ENCODE measurements around the gene HCN1. TPM values are rescaled to one million over a fixed set of nuclear protein-coding genes. Genes with fewer than 3 reads are reported as not detected.

HCN1 gene
- total and polyA plus RNA-seq, 2 of the 4 experiments (the other 2 are of a cell fraction) = not detected

DNA sequence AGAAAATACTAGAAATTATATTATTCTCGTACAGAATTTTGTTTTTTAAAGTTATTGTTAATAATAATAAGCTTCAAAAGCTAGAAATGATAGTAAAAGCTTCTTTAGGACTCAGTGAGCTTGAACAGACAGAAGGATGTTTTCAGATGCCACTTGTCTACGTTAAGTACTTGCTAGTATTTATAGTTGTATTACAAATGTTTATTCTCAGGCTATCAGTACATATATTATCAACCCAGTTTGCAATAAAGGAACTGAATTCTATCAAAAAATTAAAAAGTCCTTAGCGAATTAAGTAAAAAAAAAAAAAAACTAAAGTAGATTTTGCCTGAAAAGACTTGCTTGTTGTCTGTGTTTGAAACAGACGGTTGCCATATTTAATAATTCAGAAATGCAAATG, 23.9 kb downstream of the HCN1 start:
- DNase-seq = no peak
- TF ChIP-seq BHLHE40 (IDR thresholded peaks at IDR 0.05; ENCODE audit: low read depth, low read length) (no peak), MXI1 (IDR thresholded peaks at IDR 0.05; ENCODE audit: borderline replicate concordance, low read depth, low read length) (no peak), RCOR1 (IDR thresholded peaks at IDR 0.05; ENCODE audit: insufficient replicate concordance, low read length) (no peak), CHD1 (IDR thresholded peaks at IDR 0.05; ENCODE audit: low read depth, low read length) (no peak), MAFK (IDR thresholded peaks at IDR 0.05; ENCODE audit: low read depth, low read length) (no peak), FOS (IDR thresholded peaks at IDR 0.05; ENCODE audit: low read depth, low read length) (no peak), NFE2L2 (IDR thresholded peaks at IDR 0.05; ENCODE audit: low read depth, low read length) (no peak), MAZ (IDR thresholded peaks at IDR 0.05; ENCODE audit: borderline replicate concordance, low read depth, low read length) (no peak), POLR2A (IDR thresholded peaks at IDR 0.05; ENCODE audit: low read depth, low read length) (no peak), CEBPB (IDR thresholded peaks at IDR 0.05; ENCODE audit: low read depth, low read length) (no peak), ELK1 (IDR thresholded peaks at IDR 0.05; ENCODE audit: borderline replicate concordance, low read depth, low read length) (no peak)
- TF ChIP-seq, protein P1, sequence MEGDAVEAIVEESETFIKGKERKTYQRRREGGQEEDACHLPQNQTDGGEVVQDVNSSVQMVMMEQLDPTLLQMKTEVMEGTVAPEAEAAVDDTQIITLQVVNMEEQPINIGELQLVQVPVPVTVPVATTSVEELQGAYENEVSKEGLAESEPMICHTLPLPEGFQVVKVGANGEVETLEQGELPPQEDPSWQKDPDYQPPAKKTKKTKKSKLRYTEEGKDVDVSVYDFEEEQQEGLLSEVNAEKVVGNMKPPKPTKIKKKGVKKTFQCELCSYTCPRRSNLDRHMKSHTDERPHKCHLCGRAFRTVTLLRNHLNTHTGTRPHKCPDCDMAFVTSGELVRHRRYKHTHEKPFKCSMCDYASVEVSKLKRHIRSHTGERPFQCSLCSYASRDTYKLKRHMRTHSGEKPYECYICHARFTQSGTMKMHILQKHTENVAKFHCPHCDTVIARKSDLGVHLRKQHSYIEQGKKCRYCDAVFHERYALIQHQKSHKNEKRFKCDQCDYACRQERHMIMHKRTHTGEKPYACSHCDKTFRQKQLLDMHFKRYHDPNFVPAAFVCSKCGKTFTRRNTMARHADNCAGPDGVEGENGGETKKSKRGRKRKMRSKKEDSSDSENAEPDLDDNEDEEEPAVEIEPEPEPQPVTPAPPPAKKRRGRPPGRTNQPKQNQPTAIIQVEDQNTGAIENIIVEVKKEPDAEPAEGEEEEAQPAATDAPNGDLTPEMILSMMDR (conservative IDR thresholded peaks at IDR 0.05; ENCODE audit: low read depth, low read length) = no peak
- TF ChIP-seq, protein P2, sequence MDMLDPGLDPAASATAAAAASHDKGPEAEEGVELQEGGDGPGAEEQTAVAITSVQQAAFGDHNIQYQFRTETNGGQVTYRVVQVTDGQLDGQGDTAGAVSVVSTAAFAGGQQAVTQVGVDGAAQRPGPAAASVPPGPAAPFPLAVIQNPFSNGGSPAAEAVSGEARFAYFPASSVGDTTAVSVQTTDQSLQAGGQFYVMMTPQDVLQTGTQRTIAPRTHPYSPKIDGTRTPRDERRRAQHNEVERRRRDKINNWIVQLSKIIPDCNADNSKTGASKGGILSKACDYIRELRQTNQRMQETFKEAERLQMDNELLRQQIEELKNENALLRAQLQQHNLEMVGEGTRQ (IDR thresholded peaks at IDR 0.05; ENCODE audit: low read depth, low read length) = no peak
- no peak overlapping the region for H3K18ac ChIP-seq (ENCODE audit: low read depth, low read length)
- H2BK5ac ChIP-seq (ENCODE audit: low read depth, low read length, poor library complexity, severe bottlenecking) = no peak overlapping the region
- H3K14ac ChIP-seq (replicated peaks; ENCODE audit: low read depth, low read length) = no peak overlapping the region
- H3K4me2 ChIP-seq (ENCODE audit: low read depth, low read length) = no peak overlapping the region
- no peak overlapping the region for H3K56ac ChIP-seq (ENCODE audit: extremely low read depth, insufficient read depth, low read length)
- no peak overlapping the region for H4K5ac ChIP-seq (ENCODE audit: low read depth, low read length)
- ATAC-seq (ENCODE audit: low read depth) = no peak
- no CpG with 5 or more reads among the region's 4 CpGs for WGBS, 2 experiments (ENCODE audit: extremely low coverage in 2 of 2, insufficient read length in 1 of 2)
- H2AK9ac ChIP-seq (replicated peaks; ENCODE audit: low read depth, low read length, poor library complexity) = no peak overlapping the region
- dilution Hi-C loops (cut with HindIII; ENCODE audit: low sequenced_read_pairs, unreplicated experiment) = no loop called here
- H2AK5ac ChIP-seq (ENCODE audit: low read depth, low read length) = no peak overlapping the region
- H3K4ac ChIP-seq (ENCODE audit: low read depth, low read length) = no peak overlapping the region
- ChIA-PET CTCF (no interaction called here), POLR2A (ENCODE audit: unreplicated experiment) (no interaction called here)
- H3K27ac ChIP-seq (ENCODE audit: insufficient read depth, low read length) = no peak overlapping the region
- no peak overlapping the region for H3K9ac ChIP-seq (ENCODE audit: low read depth, low read length)
- H3K27me3 ChIP-seq (ENCODE audit: control insufficient read depth, insufficient read depth, low read length) = no peaks in the 10 kb centered on the region
- H3K9me1 ChIP-seq (ENCODE audit: insufficient read depth, low read length) = no peaks in the 10 kb centered on the region
- no peak overlapping the region for H3K4me3 ChIP-seq (ENCODE audit: insufficient read depth, low read depth, low read length)
- H3K36me3 ChIP-seq (ENCODE audit: control insufficient read depth, insufficient read depth, low read length) = no peaks in the 10 kb centered on the region
- BruUV-seq (replicated peaks) = no TSS peak
- H2BK120ac ChIP-seq (ENCODE audit: low read depth, low read length) = no peak overlapping the region
- H2AFZ ChIP-seq (replicated peaks; ENCODE audit: low read length, poor library complexity) = no peak overlapping the region
- no peaks in the 10 kb centered on the region for H3K79me1 ChIP-seq (ENCODE audit: low read depth in 1 of 2, low read length in 2 of 2)
- H3K4me1 ChIP-seq (ENCODE audit: control insufficient read depth, insufficient read depth, low read length) = no peaks in the 10 kb centered on the region
- H3K23ac ChIP-seq (ENCODE audit: low read depth, low read length) = no peak overlapping the region
- H3K9me3 ChIP-seq (ENCODE audit: control insufficient read depth, insufficient read depth, low read length) = 0 out of 2 replicates have a peak, but pooled peaks cover 2% of the 10 kb centered on the region
- intact Hi-C loops (cut with micrococcal nuclease) = no loop called here
- no peak overlapping the region for H2BK15ac ChIP-seq (ENCODE audit: low read depth, low read length)
- no peaks in the 10 kb centered on the region for H4K20me1 ChIP-seq (ENCODE audit: insufficient read depth, low read length)
- no peak overlapping the region for H2BK20ac ChIP-seq (ENCODE audit: low read depth, low read length)
- in situ Hi-C loops (cut with MboI; ENCODE audit: low sequenced_read_pairs) = no loop called here
- no peak overlapping the region for H4K8ac ChIP-seq (ENCODE audit: low read depth in 2 of 2, low read length in 2 of 2)
- no peak overlapping the region for H4K91ac ChIP-seq (ENCODE audit: insufficient read depth, low read depth, low read length)

Measured in IMR-90 (cell line).